Fibroblast of skin of right quadriceps (primary cell): Measurements from ENCODE around the gene OMA1.
"Not testable (repeated sequence)": the region's sequence is repeated elsewhere in the genome, so short reads cannot be mapped to it uniquely, and the experiment has no call there.

Experiments
- DNase-seq: peaks from one replicate; pipeline ENCODE4 v3.0.0-alpha.2; 2013

OMA1 gene

GRCh38 chr1:58524353-58524945 is 22.1 kb downstream of the OMA1 start:
- peak; percentile 14 for DNase-seq

GRCh38 chr1:58515794-58516401 is 30.6 kb downstream of the OMA1 start:
- DNase-seq = peak; percentile 78

- DNase-seq = no peak
Measured at GRCh38 chr1:58513956-58514355, 32.6 kb downstream of the OMA1 start.

- no peak for DNase-seq
Measured at GRCh38 chr1:58508629-58509028, 37.9 kb downstream of the OMA1 start.

- no peak for DNase-seq
Measured at GRCh38 chr1:58505286-58505685, 41.2 kb downstream of the OMA1 start.

- no peak for DNase-seq
Measured at GRCh38 chr1:58502519-58502918, 44.0 kb downstream of the OMA1 start.

GRCh38 chr1:58500043-58500442 is 46.5 kb downstream of the OMA1 start:
- no peak for DNase-seq

- DNase-seq = no peak
Measured at GRCh38 chr1:58497499-58497898, 49.0 kb downstream of the OMA1 start.

GRCh38 chr1:58496042-58496441 is 50.5 kb downstream of the OMA1 start:
- DNase-seq = no peak

GRCh38 chr1:58488914-58489313 is 57.6 kb downstream of the OMA1 start:
- not testable (repeated sequence) for DNase-seq

- DNase-seq = no peak
Measured at GRCh38 chr1:58487002-58487401, 59.5 kb downstream of the OMA1 start.

GRCh38 chr1:58481962-58482361 is 64.6 kb downstream of the OMA1 start:
- no peak for DNase-seq

GRCh38 chr1:58480191-58480590 is 66.3 kb downstream of the OMA1 start:
- no peak for DNase-seq

- DNase-seq = peak; percentile 16
Measured at GRCh38 chr1:58477390-58477789, 69.1 kb downstream of the OMA1 start.

- DNase-seq = no peak
Measured at GRCh38 chr1:58476179-58476578, 70.3 kb downstream of the OMA1 start.

- DNase-seq = no peak
Measured at GRCh38 chr1:58469476-58469875, 77.0 kb downstream of the OMA1 start.

GRCh38 chr1:58469016-58469415 is 77.5 kb downstream of the OMA1 start:
- DNase-seq = no peak

- no peak for DNase-seq
Measured at GRCh38 chr1:58468612-58469011, 77.9 kb downstream of the OMA1 start.

GRCh38 chr1:58466630-58467241 is 79.8 kb downstream of the OMA1 start:
- no peak for DNase-seq

GRCh38 chr1:58465825-58466629 is 80.5 kb downstream of the OMA1 start:
- DNase-seq = peak; percentile 91

GRCh38 chr1:58465176-58465575 is 81.3 kb downstream of the OMA1 start:
- no peak for DNase-seq

- peak; percentile 32 for DNase-seq
Measured at GRCh38 chr1:58460469-58460868, 86.1 kb downstream of the OMA1 start.

- DNase-seq = peak; percentile 39
Measured at GRCh38 chr1:58459911-58460310, 86.6 kb downstream of the OMA1 start.
